A549 (cell line): ENCODE measurements around the gene NDUFC2. TPM values are rescaled to one million over a fixed set of nuclear protein-coding genes. Genes with fewer than 3 reads are reported as not detected.

Experiments used
- ATAC-seq, 2 experiments: fragments of 200-7000 bp in 1 of 2; fragments of >200 bp in 1 of 2; cut with Nextera tagmentation in 1 of 2; cut with Tn5 transposase in 1 of 2; 3 replicates each; pipeline versions ENCODE4 v1.8.0 to v1.9.1; 2018 to 2020; ENCODE audit warnings: mild to moderate bottlenecking in 1 of 2, moderate library complexity in 1 of 2
- CTCF ChIA-PET: fragments of 300-600 bp; sonication (Branson Sonifier 250); formaldehyde crosslinking; extraction: SDS; loops from one replicate; lab custom pipeline; 2021; ENCODE audit warnings: antibody characterized with exemption, inconsistent platforms; lab: Yijun Ruan, JAX
- POLR2A ChIA-PET: fragments of 350-600 bp; formaldehyde crosslinking; extraction: SDS; loops from one replicate; lab custom pipeline; 2021; ENCODE audit warnings: antibody characterized with exemption, inconsistent platforms; lab: Yijun Ruan, JAX
- DNase-seq, 2 experiments: peaks; one replicate each; pipeline versions ENCODE4 v3.0.0 to v3.0.0-alpha.2; 2011 to 2016; ENCODE audit warnings: low read depth in 1 of 2, low spot score in 1 of 2
- FAIRE-seq: peaks from 2 replicates; lab custom pipeline; 2011; peaks lifted over from hg19 to GRCh38; lab: Jason Lieb, UNC
- H3K27ac ChIP-seq, 2 experiments: fragments of >200 bp; sonication (Bioruptor Twin); formaldehyde crosslinking; 3 replicates each; pipeline ENCODE4 v1.5.1; 2016 to 2017
- H3K4me1 ChIP-seq: fragments of >200 bp; sonication (Bioruptor Twin); formaldehyde crosslinking; 3 replicates; pipeline ENCODE4 v1.6.1; 2016
- H3K4me2 ChIP-seq: fragments of >200 bp; sonication (Bioruptor Twin); formaldehyde crosslinking; 3 replicates; pipeline ENCODE4 v1.6.1; 2016
- H3K4me3 ChIP-seq: fragments of >200 bp; sonication (Bioruptor Twin); formaldehyde crosslinking; 3 replicates; pipeline ENCODE4 v1.5.1; 2016
- H3K9me3 ChIP-seq: fragments of >200 bp; sonication (Bioruptor Twin); formaldehyde crosslinking; 3 replicates; pipeline ENCODE4 v1.6.1; 2016
- BHLHE40 ChIP-seq: IDR thresholded peaks from 2 replicates; pipeline ENCODE4 v1.6.1; 2012; ENCODE audit warnings: low read depth, low read length, inconsistent platforms
- CBX2 ChIP-seq: fragments of 200-600 bp; sonication (generic); IDR thresholded peaks from 2 replicates; pipeline ENCODE4 v1.6.1; 2016; ENCODE audit warnings: low read depth, mild to moderate bottlenecking, borderline replicate concordance
- CEBPB ChIP-seq, 2 experiments: fragments of >200 bp in 1 of 2; sonication (Bioruptor Twin) in 1 of 2; formaldehyde crosslinking in 1 of 2; IDR thresholded peaks; 2 replicates each; pipeline ENCODE4 v1.6.1; 2012 to 2016
- CHD2 ChIP-seq: fragments of 150-350 bp; IDR thresholded peaks from 2 replicates; pipeline ENCODE4 v1.6.1; 2014; ENCODE audit warnings: low read length; ENCODE audit not compliant: partially characterized antibody
- EP300 ChIP-seq, 2 experiments: fragments of >200 bp; sonication (Bioruptor Twin); formaldehyde crosslinking; IDR thresholded peaks; 2 replicates in 1 of 2; 3 replicates in 1 of 2; pipeline ENCODE4 v1.6.1; 2016 to 2017
- ESRRA ChIP-seq: fragments of 150-350 bp; IDR thresholded peaks from 2 replicates; pipeline ENCODE4 v1.6.1; 2014; ENCODE audit warnings: mild to moderate bottlenecking, low read length, borderline replicate concordance
- FOXS1 ChIP-seq: fragments of 250-450 bp; sonication (Bioruptor Pico); IDR thresholded peaks from 2 replicates; pipeline ENCODE4 v1.5.0; 2020; ENCODE audit warnings: mild to moderate bottlenecking, moderate library complexity
- HEYL ChIP-seq: fragments of 250-450 bp; sonication (Bioruptor Pico); IDR thresholded peaks from 2 replicates; pipeline ENCODE4 v1.8.0; 2021; ENCODE audit warnings: mild to moderate bottlenecking, moderate library complexity
- HOXB5 ChIP-seq: fragments of 250-450 bp; sonication (Bioruptor Pico); IDR thresholded peaks from 2 replicates; pipeline ENCODE4 v1.5.0; 2020; ENCODE audit warnings: mild to moderate bottlenecking, moderate library complexity
- JUN ChIP-seq, 2 experiments: fragments of >200 bp; sonication (Bioruptor Twin); formaldehyde crosslinking; IDR thresholded peaks; 2 replicates in 1 of 2; 3 replicates in 1 of 2; pipeline ENCODE4 v1.6.1; 2016 to 2017
- JUNB ChIP-seq: fragments of >200 bp; sonication (Bioruptor Twin); formaldehyde crosslinking; IDR thresholded peaks from 2 replicates; pipeline ENCODE4 v1.6.1; 2016
- MAZ ChIP-seq: fragments of 150-350 bp; IDR thresholded peaks from 2 replicates; pipeline ENCODE4 v1.6.1; 2014; ENCODE audit warnings: antibody characterized with exemption, low read depth, low read length, borderline replicate concordance
- NPAS2 ChIP-seq: fragments of 250-450 bp; sonication (Bioruptor Pico); IDR thresholded peaks from 2 replicates; pipeline ENCODE4 v1.8.0; 2022; ENCODE audit warnings: mild to moderate bottlenecking, moderate library complexity, borderline replicate concordance
- NR3C1 ChIP-seq: fragments of >200 bp; sonication (Bioruptor Twin); formaldehyde crosslinking; IDR thresholded peaks from 3 replicates; pipeline ENCODE4 v1.6.1; 2017
- PHF8 ChIP-seq: fragments of 200-600 bp; sonication (generic); IDR thresholded peaks from 2 replicates; pipeline ENCODE4 v1.6.1; 2016; ENCODE audit warnings: low read depth, mild to moderate bottlenecking, antibody characterized with exemption, moderate library complexity, borderline replicate concordance
- POLR2A ChIP-seq: IDR thresholded peaks from 2 replicates; pipeline ENCODE4 v1.6.1; 2012; ENCODE audit warnings: mild to moderate bottlenecking, low read length
- RAD21 ChIP-seq, 2 experiments: fragments of >200 bp in 1 of 2; sonication (Bioruptor Twin) in 1 of 2; formaldehyde crosslinking in 1 of 2; IDR thresholded peaks in 1 of 2; conservative IDR thresholded peaks in 1 of 2; 2 replicates in 1 of 2; 3 replicates in 1 of 2; pipeline ENCODE4 v1.6.1; 2012 to 2018; ENCODE audit warnings: inconsistent platforms in 1 of 2
- RCOR1 ChIP-seq: fragments of 150-350 bp; IDR thresholded peaks from 2 replicates; pipeline ENCODE4 v1.6.1; 2014; ENCODE audit warnings: antibody characterized with exemption, low read length, low read depth
- SMC3 ChIP-seq: fragments of >200 bp; sonication (Bioruptor Twin); formaldehyde crosslinking; IDR thresholded peaks from 3 replicates; pipeline ENCODE4 v1.6.1; 2018; ENCODE audit warnings: inconsistent platforms
- ZSCAN20 ChIP-seq: fragments of 250-450 bp; sonication (Bioruptor Pico); IDR thresholded peaks from 2 replicates; pipeline ENCODE4 v1.8.0; 2022; ENCODE audit warnings: mild to moderate bottlenecking, moderate library complexity
- WGBS: methylation state at CpG from one replicate; pipeline ENCODE4 v1.1.6; 2017; ENCODE audit errors: missing lambda C conversion rate; 5-methylcytosine and 5-hydroxymethylcytosine counted together
- polyA plus RNA-seq, 4 experiments: library from polyadenylated mRNA; depleted of rRNA in 3 of 4; stranded (reverse); fragments of >200 nt; fragmentation: RNase III in 1 of 4; extraction: RNeasy Plus Mini Kit Qiagen cat#74134 plus additional on column Dnase treatment in 1 of 4; gene quantifications; 2 replicates in 3 of 4; 3 replicates in 1 of 4; pipeline ENCODE4 v1.2.3, GENCODE V29; 2011 to 2017
- TF ChIP-seq, protein P1 (sequence below): IDR thresholded peaks from 2 replicates; pipeline ENCODE4 v1.6.1; 2012
- TF ChIP-seq, protein P2 (sequence below): fragments of 150-350 bp; IDR thresholded peaks from 2 replicates; pipeline ENCODE4 v1.6.1; 2014; ENCODE audit warnings: low read depth, mild to moderate bottlenecking, low read length
- TF ChIP-seq, protein P3 (sequence below): fragments of >200 bp; sonication (Bioruptor Twin); formaldehyde crosslinking; IDR thresholded peaks from 2 replicates; pipeline ENCODE4 v1.6.1; 2016

The NDUFC2 gene
- polyA plus RNA-seq, 2 of the 4 experiments (the other 2 are of a cell fraction) = 148 to 277 TPM

DNA sequence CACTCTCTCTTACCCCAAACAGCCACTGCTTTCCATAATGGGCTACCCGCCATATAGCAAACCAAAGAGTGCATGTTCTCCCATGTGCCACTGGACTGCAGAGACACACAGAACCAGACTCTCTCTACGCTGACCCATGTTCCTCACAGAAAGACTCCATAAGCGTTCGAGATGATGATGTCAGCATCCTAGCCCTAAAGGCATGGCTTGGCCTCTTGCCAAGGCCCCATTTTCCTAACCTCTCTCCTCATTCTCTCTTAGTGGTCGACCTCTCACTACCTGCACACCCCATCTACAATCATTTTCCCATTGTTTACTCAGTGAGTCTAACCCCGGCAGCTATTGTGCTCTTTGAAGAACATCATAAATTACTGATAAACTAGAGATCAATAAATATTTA is 4.9 kb downstream of the NDUFC2 start:
- Histone ChIP-seq H3K27ac (no peak overlapping the region), H3K4me2 (no peak overlapping the region), H3K4me1 (peaks cover 11% of the 10 kb centered on the region; the same call in 2 of the 3 replicates), H3K9me3 (no peaks in the 10 kb centered on the region), H3K4me3 (no peak overlapping the region)
- DNase-seq = no peak
- POLR2A ChIA-PET = no interaction called here
- ATAC-seq = no peak
- TF ChIP-seq PHF8 = no peak
- no peak for TF ChIP-seq CBX2
- TF ChIP-seq ZSCAN20 (CRISPR knock-in tag) = no peak
- TF ChIP-seq, protein P1, sequence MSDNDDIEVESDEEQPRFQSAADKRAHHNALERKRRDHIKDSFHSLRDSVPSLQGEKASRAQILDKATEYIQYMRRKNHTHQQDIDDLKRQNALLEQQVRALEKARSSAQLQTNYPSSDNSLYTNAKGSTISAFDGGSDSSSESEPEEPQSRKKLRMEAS = no peak
- no peak for FAIRE-seq
- WGBS = 76% methylated on average over 6 of the region's 6 CpGs
- CTCF ChIA-PET = no interaction called here

DNA sequence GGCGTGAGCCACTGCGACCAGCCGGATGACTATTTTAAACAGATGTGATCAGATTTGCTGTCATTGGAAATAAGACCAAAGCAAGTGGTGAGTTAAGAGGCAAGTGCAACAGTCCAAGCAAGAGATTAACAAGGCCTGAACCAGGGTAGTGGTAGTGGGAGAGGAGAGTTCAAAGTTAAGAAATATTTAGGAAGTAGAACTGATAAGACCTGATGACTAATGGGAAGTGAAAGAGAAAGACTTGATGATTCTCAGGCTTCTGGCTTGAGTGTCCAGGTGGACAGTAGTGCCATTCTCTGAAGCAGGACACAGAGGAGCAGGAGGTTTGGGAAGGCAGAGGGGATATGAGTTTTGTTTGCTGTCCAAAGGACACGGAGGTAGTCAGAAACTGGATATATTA is 7.2 kb downstream of the NDUFC2 start:
- no peak overlapping the region for H3K27ac ChIP-seq
- H3K4me1 ChIP-seq = no peaks in the 10 kb centered on the region
- WGBS = 91% methylated on average over 4 of the region's 4 CpGs
- ChIA-PET CTCF (interaction anchor here (1.0 kb wide), 1 partner anchor 19 kb away, joined by 3 read pairs; no protein-coding TSS in a partner anchor), POLR2A (no interaction called here)
- FAIRE-seq (no peak), ATAC-seq (no peak), DNase-seq (no peak)
- H3K4me3 ChIP-seq = no peak overlapping the region
- no peak overlapping the region for H3K4me2 ChIP-seq
- TF ChIP-seq RAD21 (conservative IDR thresholded peaks at IDR 0.05 in 1 of 2, IDR thresholded peaks at IDR 0.05 in 1 of 2) (no peak), HOXB5 (CRISPR knock-in tag) (no peak), CEBPB (IDR thresholded peaks at IDR 0.05) (no peak), BHLHE40 (no peak), MAZ (no peak), NPAS2 (CRISPR knock-in tag) (no peak), JUNB (no peak), ESRRA (no peak), RCOR1 (no peak), JUN (IDR thresholded peaks at IDR 0.05) (no peak), FOXS1 (CRISPR knock-in tag) (no peak), HEYL (CRISPR knock-in tag) (no peak)
- TF ChIP-seq, protein P2, sequence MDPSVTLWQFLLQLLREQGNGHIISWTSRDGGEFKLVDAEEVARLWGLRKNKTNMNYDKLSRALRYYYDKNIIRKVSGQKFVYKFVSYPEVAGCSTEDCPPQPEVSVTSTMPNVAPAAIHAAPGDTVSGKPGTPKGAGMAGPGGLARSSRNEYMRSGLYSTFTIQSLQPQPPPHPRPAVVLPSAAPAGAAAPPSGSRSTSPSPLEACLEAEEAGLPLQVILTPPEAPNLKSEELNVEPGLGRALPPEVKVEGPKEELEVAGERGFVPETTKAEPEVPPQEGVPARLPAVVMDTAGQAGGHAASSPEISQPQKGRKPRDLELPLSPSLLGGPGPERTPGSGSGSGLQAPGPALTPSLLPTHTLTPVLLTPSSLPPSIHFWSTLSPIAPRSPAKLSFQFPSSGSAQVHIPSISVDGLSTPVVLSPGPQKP = no peak
- TF ChIP-seq, protein P3, sequence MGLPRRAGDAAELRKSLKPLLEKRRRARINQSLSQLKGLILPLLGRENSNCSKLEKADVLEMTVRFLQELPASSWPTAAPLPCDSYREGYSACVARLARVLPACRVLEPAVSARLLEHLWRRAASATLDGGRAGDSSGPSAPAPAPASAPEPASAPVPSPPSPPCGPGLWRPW = no peak
- no peaks in the 10 kb centered on the region for H3K9me3 ChIP-seq

DNA sequence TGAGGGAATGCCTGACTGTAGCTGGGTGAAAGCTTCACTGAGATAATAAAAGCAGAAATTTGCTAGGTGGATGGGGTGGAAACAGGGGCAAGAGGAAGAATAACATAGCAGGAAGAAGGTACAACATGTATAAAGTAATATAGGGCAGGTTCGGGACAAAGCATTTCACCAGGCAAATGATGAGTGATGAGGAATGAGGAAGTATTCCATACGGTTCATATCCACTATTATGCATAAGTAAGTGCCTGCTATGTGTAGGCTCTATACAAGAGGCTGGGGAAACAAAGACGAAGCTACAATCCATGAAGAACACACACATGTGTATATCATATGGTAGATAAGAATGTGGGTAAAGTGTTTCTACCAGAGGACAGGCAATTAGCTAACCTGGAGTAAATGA is 7.9 kb downstream of the NDUFC2 start:
- H3K4me2 ChIP-seq = no peak overlapping the region
- CTCF ChIA-PET = interaction anchor here (1.0 to 1.6 kb wide), 2 partner anchors 8 to 18 kb away, joined by 3 read pairs; partner anchors contain the start of gene NDUFC2
- no peaks in the 10 kb centered on the region for H3K9me3 ChIP-seq
- no peak for FAIRE-seq
- TF ChIP-seq CHD2 (no peak), POLR2A (no peak), NR3C1 (no peak), SMC3 (no peak), EP300 (IDR thresholded peaks at IDR 0.05) (no peak)
- TF ChIP-seq, all 56 proteins: peak for 0
- ATAC-seq = no peak
- POLR2A ChIA-PET = no interaction called here
- Histone ChIP-seq H3K4me1 (no peaks in the 10 kb centered on the region), H3K4me3 (no peak overlapping the region), H3K27ac (no peak overlapping the region)
- WGBS = 80% methylated on average over 3 of the region's 3 CpGs
- DNase-seq = no peak
